ENCODE measurements around the gene OTOG. TPM values are rescaled to one million over a fixed set of nuclear protein-coding genes. Genes with fewer than 3 reads are reported as not detected.

The OTOG gene
- total and polyA plus RNA-seq, 4 donors = 0.11 TPM; not detected in 3

GRCh38 chr11:17651061-17651460 is 104.0 kb downstream of the OTOG start:
- ATAC-seq (ENCODE audit: insufficient read depth, low FRiP score) (no peak), DNase-seq (no peak)
- Histone ChIP-seq H3K27ac (ENCODE audit: low read depth in 1 of 2, low read length in 1 of 2) (no peak overlapping the region), H3K27me3 (ENCODE audit: control insufficient read depth in 3 of 3, insufficient read depth in 3 of 3, low read length in 2 of 3) (peaks cover 0 to 8% (median 5%) of the 10 kb centered on the region in 3 donors), H3K9me3 (ENCODE audit: control insufficient read depth in 4 of 4, insufficient read depth in 3 of 4, low read length in 3 of 4) (peaks cover 0 to 27% (median 1%) of the 10 kb centered on the region in 4 donors), H3K36me3 (ENCODE audit: control insufficient read depth in 4 of 4, insufficient read depth in 4 of 4, low read length in 4 of 4) (no peaks in the 10 kb centered on the region), H3K4me3 (no peak overlapping the region), H3K4me1 (ENCODE audit: control insufficient read depth in 5 of 5, insufficient read depth in 5 of 5, low read length in 5 of 5) (no peaks in the 10 kb centered on the region), H3K9ac (ENCODE audit: insufficient read depth in 1 of 2, low read length in 2 of 2) (no peak overlapping the region)
- no peak for TF ChIP-seq CTCF (IDR thresholded peaks at IDR 0.05; ENCODE audit: control extremely low read depth, extremely low read depth)
- WGBS, 2 donors = 61 to 69% methylated on average over 6 of the region's 6 CpGs

- H3K9me3 ChIP-seq (ENCODE audit: control insufficient read depth in 4 of 4, insufficient read depth in 3 of 4, low read length in 3 of 4) = peaks cover 0 to 31% (median 1%) of the 10 kb centered on the region in 4 donors
- no peak for TF ChIP-seq CTCF (IDR thresholded peaks at IDR 0.05; ENCODE audit: control extremely low read depth, extremely low read depth)
- H3K4me3 ChIP-seq = no peak overlapping the region
- no peaks in the 10 kb centered on the region for H3K4me1 ChIP-seq (ENCODE audit: control insufficient read depth in 5 of 5, insufficient read depth in 5 of 5, low read length in 5 of 5)
- H3K27me3 ChIP-seq (ENCODE audit: control insufficient read depth in 3 of 3, insufficient read depth in 3 of 3, low read length in 2 of 3) = peaks cover 0 to 8% (median 5%) of the 10 kb centered on the region in 3 donors
- no peak overlapping the region for H3K9ac ChIP-seq (ENCODE audit: insufficient read depth in 1 of 2, low read length in 2 of 2)
- ATAC-seq (ENCODE audit: insufficient read depth, low FRiP score) (no peak), DNase-seq (no peak)
- no peak overlapping the region for H3K27ac ChIP-seq (ENCODE audit: low read depth in 1 of 2, low read length in 1 of 2)
- 49% methylated on average over 4 to 5 of the region's 5 CpGs for WGBS, 2 donors
- no peaks in the 10 kb centered on the region for H3K36me3 ChIP-seq (ENCODE audit: control insufficient read depth in 4 of 4, insufficient read depth in 4 of 4, low read length in 4 of 4)
Measured at GRCh38 chr11:17651681-17652080, 104.6 kb downstream of the OTOG start.

- no peak for TF ChIP-seq CTCF (IDR thresholded peaks at IDR 0.05; ENCODE audit: control extremely low read depth, extremely low read depth)
- Histone ChIP-seq H3K27ac (ENCODE audit: low read depth in 1 of 2, low read length in 1 of 2) (no peak overlapping the region), H3K27me3 (ENCODE audit: control insufficient read depth in 3 of 3, insufficient read depth in 3 of 3, low read length in 2 of 3) (peaks cover 0 to 8% (median 5%) of the 10 kb centered on the region in 3 donors), H3K9me3 (ENCODE audit: control insufficient read depth in 4 of 4, insufficient read depth in 3 of 4, low read length in 3 of 4) (peaks cover 0 to 22% (median 1%) of the 10 kb centered on the region in 4 donors), H3K4me3 (no peak overlapping the region), H3K4me1 (ENCODE audit: control insufficient read depth in 5 of 5, insufficient read depth in 5 of 5, low read length in 5 of 5) (no peaks in the 10 kb centered on the region), H3K9ac (ENCODE audit: insufficient read depth in 1 of 2, low read length in 2 of 2) (no peak overlapping the region), H3K36me3 (ENCODE audit: control insufficient read depth in 4 of 4, insufficient read depth in 4 of 4, low read length in 4 of 4) (no peaks in the 10 kb centered on the region)
- WGBS, 2 donors = 76 to 78% methylated on average over 2 of the region's 2 CpGs
- no peak for ATAC-seq (ENCODE audit: insufficient read depth, low FRiP score)
- DNase-seq = no peak
Measured at GRCh38 chr11:17652556-17652955, 105.5 kb downstream of the OTOG start.

- peak; percentile 20 to 27 (median 25) for DNase-seq
- TF ChIP-seq CTCF (IDR thresholded peaks at IDR 0.05; ENCODE audit: control extremely low read depth, extremely low read depth) = no peak
- no peak overlapping the region for H3K4me3 ChIP-seq
- no peaks in the 10 kb centered on the region for H3K4me1 ChIP-seq (ENCODE audit: control insufficient read depth in 5 of 5, insufficient read depth in 5 of 5, low read length in 5 of 5)
- WGBS, 2 donors = 62 to 70% methylated on average over 10 of the region's 10 CpGs
- peaks cover 0 to 18% (median 0%) of the 10 kb centered on the region in 4 donors for H3K9me3 ChIP-seq (ENCODE audit: control insufficient read depth in 4 of 4, insufficient read depth in 3 of 4, low read length in 3 of 4)
- no peak overlapping the region for H3K27ac ChIP-seq (ENCODE audit: low read depth in 1 of 2, low read length in 1 of 2)
- peaks cover 0 to 8% (median 5%) of the 10 kb centered on the region in 3 donors for H3K27me3 ChIP-seq (ENCODE audit: control insufficient read depth in 3 of 3, insufficient read depth in 3 of 3, low read length in 2 of 3)
- ATAC-seq (ENCODE audit: insufficient read depth, low FRiP score) = no peak
- H3K9ac ChIP-seq (ENCODE audit: insufficient read depth in 1 of 2, low read length in 2 of 2) = no peak overlapping the region
- no peaks in the 10 kb centered on the region for H3K36me3 ChIP-seq (ENCODE audit: control insufficient read depth in 4 of 4, insufficient read depth in 4 of 4, low read length in 4 of 4)
Measured at GRCh38 chr11:17653611-17654010, 106.6 kb downstream of the OTOG start.
